KMS-11 (cell line): ENCODE measurements around the gene ABCC5.

Experiments
- H2AFZ ChIP-seq: fragments of 200-600 bp; sonication (generic); 2 replicates; pipeline ENCODE4 v1.6.1; 2016; ENCODE audit warnings: antibody characterized with exemption, mixed run types, low read depth
- H3K27ac ChIP-seq: fragments of 200-600 bp; sonication (generic); 2 replicates; pipeline ENCODE4 v1.6.1; 2016; ENCODE audit warnings: mild to moderate bottlenecking, mixed run types
- H3K27me3 ChIP-seq: fragments of 200-600 bp; sonication (generic); 2 replicates; pipeline ENCODE4 v1.6.1; 2017; ENCODE audit warnings: mild to moderate bottlenecking, low read depth, mixed run types, moderate library complexity; ENCODE audit not compliant: insufficient read depth
- H3K36me3 ChIP-seq: fragments of 200-600 bp; sonication (generic); 2 replicates; pipeline ENCODE4 v1.6.1; 2017; ENCODE audit warnings: mild to moderate bottlenecking, mixed run types; ENCODE audit not compliant: insufficient read depth
- H3K4me1 ChIP-seq: fragments of 200-600 bp; sonication (generic); 2 replicates; pipeline ENCODE4 v1.6.1; 2016; ENCODE audit warnings: mild to moderate bottlenecking, low read depth, mixed run types; ENCODE audit not compliant: poor library complexity, severe bottlenecking
- H3K4me2 ChIP-seq: fragments of 200-600 bp; sonication (generic); 2 replicates; pipeline ENCODE4 v1.7.0; 2016; ENCODE audit warnings: mild to moderate bottlenecking, mixed run types
- H3K4me3 ChIP-seq: fragments of 200-600 bp; sonication (generic); IDR thresholded peaks from 2 replicates; pipeline ENCODE4 v1.6.1; 2017; ENCODE audit warnings: low read depth, low read length, mixed read lengths; ENCODE audit not compliant: insufficient read depth
- H3K79me2 ChIP-seq: fragments of 200-600 bp; sonication (generic); 2 replicates; pipeline ENCODE4 v1.6.1; 2016; ENCODE audit warnings: low read depth, mixed run types; ENCODE audit not compliant: insufficient read depth
- H3K9ac ChIP-seq: fragments of 200-600 bp; sonication (generic); 2 replicates; pipeline ENCODE4 v1.6.1; 2016; ENCODE audit warnings: mild to moderate bottlenecking, mixed run types
- H4K20me1 ChIP-seq: fragments of 200-600 bp; sonication (generic); 2 replicates; pipeline ENCODE4 v1.6.1; 2016; ENCODE audit warnings: mild to moderate bottlenecking, mixed run types; ENCODE audit not compliant: insufficient read depth
- CTCF ChIP-seq: fragments of 200-600 bp; sonication (generic); conservative IDR thresholded peaks from 2 replicates; pipeline ENCODE4 v1.6.1; 2017; ENCODE audit warnings: low read depth, mild to moderate bottlenecking, antibody characterized with exemption, low read length, moderate library complexity, mixed read lengths

Gene ABCC5

DNA sequence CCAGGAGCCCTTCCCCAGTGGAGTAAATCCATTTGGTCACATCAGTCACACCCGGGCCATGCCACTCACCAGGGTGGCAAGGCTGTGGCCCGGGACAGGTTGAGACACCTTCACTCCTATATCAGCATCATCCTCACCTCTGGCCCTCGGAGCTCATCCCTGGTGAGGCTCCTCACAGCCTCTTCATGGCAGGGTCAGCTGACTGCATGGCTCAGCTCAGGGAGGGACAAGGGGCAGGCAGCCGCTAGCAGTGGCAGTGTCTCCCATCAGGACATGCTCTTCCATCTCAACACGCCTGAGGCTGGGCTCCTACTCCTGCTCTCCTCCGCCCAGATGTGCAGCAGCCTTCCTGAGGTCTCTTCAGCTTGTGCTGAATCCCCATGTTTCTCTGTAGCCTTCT, 106.6 kb downstream of the ABCC5 start:
- Histone ChIP-seq H3K79me2 (no peaks in the 10 kb centered on the region), H3K4me2 (no peak overlapping the region), H3K9ac (no peak overlapping the region), H3K27me3 (no peaks in the 10 kb centered on the region), H3K27ac (no peak overlapping the region), H2AFZ (no peak overlapping the region), H3K4me3 (no peak overlapping the region), H4K20me1 (no peaks in the 10 kb centered on the region), H3K4me1 (no peaks in the 10 kb centered on the region), H3K36me3 (no peaks in the 10 kb centered on the region)
- TF ChIP-seq CTCF, result no peak

GRCh38 chr3:183909030-183909600, 108.6 kb downstream of the ABCC5 start:
- no peak overlapping the region for H3K9ac ChIP-seq
- no peaks in the 10 kb centered on the region for H4K20me1 ChIP-seq
- H3K79me2 ChIP-seq, result no peaks in the 10 kb centered on the region
- H3K4me3 ChIP-seq, result no peak overlapping the region
- H3K36me3 ChIP-seq, result no peaks in the 10 kb centered on the region
- no peaks in the 10 kb centered on the region for H3K27me3 ChIP-seq
- no peak overlapping the region for H2AFZ ChIP-seq
- no peak overlapping the region for H3K4me2 ChIP-seq
- no peaks in the 10 kb centered on the region for H3K4me1 ChIP-seq
- H3K27ac ChIP-seq, result no peak overlapping the region
- no peak for TF ChIP-seq CTCF

- Histone ChIP-seq H3K4me2 (no peak overlapping the region), H3K36me3 (no peaks in the 10 kb centered on the region), H4K20me1 (no peaks in the 10 kb centered on the region), H3K9ac (no peak overlapping the region), H3K79me2 (no peaks in the 10 kb centered on the region), H3K4me1 (no peaks in the 10 kb centered on the region), H3K27ac (no peak overlapping the region), H3K4me3 (no peak overlapping the region), H3K27me3 (no peaks in the 10 kb centered on the region), H2AFZ (no peak overlapping the region)
- TF ChIP-seq CTCF, result no peak
Observed at GRCh38 chr3:183907911-183908331, 109.8 kb downstream of the ABCC5 start.

GRCh38 chr3:183907176-183907575, 110.5 kb downstream of the ABCC5 start:
- Histone ChIP-seq H3K79me2 (no peaks in the 10 kb centered on the region), H3K4me1 (no peaks in the 10 kb centered on the region), H3K4me2 (no peak overlapping the region), H4K20me1 (no peaks in the 10 kb centered on the region), H3K27ac (no peak overlapping the region), H3K4me3 (no peak overlapping the region), H2AFZ (no peak overlapping the region), H3K9ac (no peak overlapping the region), H3K27me3 (no peaks in the 10 kb centered on the region), H3K36me3 (no peaks in the 10 kb centered on the region)
- TF ChIP-seq CTCF, result no peak
